NCI-H1105 (cell line): ENCODE measurements around the gene OR51G2.
"Not testable (repeated sequence)": the region's sequence is repeated elsewhere in the genome, so short reads cannot be mapped to it uniquely, and the experiment has no call there.

Experiments used
- DNase-seq: peaks from one replicate; lab custom pipeline; 2025; lab: John Stamatoyannopoulos, UW

OR51G2 gene, protein sequence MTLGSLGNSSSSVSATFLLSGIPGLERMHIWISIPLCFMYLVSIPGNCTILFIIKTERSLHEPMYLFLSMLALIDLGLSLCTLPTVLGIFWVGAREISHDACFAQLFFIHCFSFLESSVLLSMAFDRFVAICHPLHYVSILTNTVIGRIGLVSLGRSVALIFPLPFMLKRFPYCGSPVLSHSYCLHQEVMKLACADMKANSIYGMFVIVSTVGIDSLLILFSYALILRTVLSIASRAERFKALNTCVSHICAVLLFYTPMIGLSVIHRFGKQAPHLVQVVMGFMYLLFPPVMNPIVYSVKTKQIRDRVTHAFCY

DNA sequence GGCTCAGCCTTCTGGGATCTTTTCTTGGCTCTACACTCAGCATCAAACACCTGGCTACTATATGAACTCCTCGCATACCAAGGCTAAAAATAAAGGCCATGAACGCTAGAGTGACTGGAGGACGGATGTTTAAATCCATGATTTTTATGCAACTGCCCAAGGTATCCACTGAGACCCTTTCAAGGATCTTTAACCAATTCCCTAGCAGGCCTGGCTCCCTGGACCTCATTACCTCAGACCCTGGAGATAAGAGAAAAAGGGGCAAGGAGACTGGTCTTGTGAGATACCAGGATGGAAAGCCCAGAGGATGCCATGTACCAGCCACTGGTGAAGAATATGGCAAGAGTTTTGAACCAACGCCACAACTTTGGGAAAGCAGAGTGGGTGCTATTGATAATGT, at the start of gene OR51G2:
Gene OR51G2, minus strand, starts transcription at position 101 of the 400 bp plus-strand sequence. CDS start 3,687 bp downstream, outside the sequence.
- DNase-seq, result no peak

DNA sequence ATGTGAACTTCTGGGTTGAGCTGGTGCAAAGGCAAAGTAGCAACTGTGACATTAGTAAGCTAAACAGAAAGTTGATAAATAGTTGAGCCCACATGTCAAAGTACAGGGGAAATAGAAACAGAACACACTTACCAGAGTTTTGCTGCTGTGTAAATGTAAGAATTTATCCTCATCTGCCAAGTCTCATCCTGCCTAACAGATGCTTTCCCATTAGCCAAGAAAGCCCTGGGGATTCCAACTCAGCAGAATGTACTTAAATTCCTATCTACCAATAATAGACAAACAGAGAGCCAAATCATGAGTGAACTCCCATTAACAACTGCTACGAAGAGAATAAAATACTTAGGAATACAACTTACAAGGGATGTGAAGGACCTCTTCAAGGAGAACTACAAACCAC, 43.7 kb upstream of the OR51G2 start:
- no peak for DNase-seq

- DNase-seq, result no peak
Observed at GRCh38 chr11:4960877-4961276, 41.7 kb upstream of the OR51G2 start.

DNA sequence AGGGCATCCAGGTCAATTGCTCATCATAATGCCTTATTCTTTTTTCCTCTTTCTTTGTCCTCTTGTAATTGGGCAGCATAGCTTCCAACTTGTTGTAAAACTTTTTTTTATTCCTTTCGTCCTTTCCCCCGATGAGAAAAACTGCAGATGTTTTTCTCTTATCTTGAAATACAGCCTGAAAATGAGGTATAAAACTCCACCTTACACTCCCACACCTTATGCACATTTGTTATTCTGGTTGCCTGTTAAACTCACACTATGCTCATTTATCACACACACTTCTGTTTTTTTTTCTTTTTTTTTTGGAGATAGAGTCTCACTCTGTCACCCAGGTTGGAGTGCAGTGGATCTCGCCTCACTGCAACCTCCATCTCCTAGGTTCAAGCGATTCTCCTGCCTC, 38.2 kb upstream of the OR51G2 start:
- DNase-seq, result no peak

DNA sequence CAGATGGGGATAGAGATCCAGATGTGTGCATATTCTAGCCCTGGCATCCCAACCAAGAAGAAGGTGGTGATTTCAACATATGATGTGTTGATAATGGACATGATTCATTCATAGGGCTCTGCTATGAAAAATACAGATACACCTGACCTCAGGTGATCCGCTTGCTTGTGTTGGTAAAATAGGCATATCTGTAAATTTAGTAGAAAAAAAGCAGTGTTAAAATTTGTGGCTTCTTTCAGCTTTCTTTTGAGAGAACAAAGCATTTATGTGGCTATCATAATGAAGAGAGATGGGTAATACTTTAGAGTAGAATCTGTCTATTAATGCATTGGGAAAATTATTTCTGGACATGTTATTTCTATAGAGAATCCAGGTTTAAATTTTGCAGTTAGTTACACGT, 36.5 kb upstream of the OR51G2 start, which contains the start of gene OR51A2:
Gene OR51A2, minus strand, starts transcription at position 101 of the 400 bp plus-strand sequence. Its CDS starts 0 bp downstream, at position 101.
- DNase-seq, result not testable (repeated sequence)

GRCh38 chr11:4947505-4947904, 28.4 kb upstream of the OR51G2 start, which contains the start of gene OR51A4:
Gene OR51A4, minus strand, starts transcription at chr11:4947605. Its CDS starts 505 bp downstream, at chr11:4947100.
- no peak for DNase-seq

DNA sequence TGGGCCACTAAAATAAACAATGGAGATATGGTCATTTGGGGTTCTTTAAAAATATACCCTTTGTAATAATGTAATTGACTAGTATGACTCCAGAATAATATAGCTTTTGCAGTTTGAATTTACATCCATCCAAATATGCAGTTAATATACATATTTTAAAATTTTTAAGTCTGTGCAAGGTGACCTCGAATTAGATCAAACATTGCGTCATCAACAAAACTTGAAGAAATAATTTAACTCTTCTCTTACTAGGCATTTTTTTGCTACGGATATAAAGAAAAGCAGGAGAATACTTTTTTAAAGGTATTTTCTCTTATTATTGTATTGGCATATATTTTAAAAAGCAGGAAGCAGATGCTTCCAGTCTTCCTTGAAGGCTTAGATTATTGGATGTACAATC, 17.6 kb upstream of the OR51G2 start:
- DNase-seq, result no peak

GRCh38 chr11:4932751-4933150, 13.6 kb upstream of the OR51G2 start:
- no peak for DNase-seq

- no peak for DNase-seq
Observed at GRCh38 chr11:4926608-4927007, 7.5 kb upstream of the OR51G2 start.

GRCh38 chr11:4924239-4924638, 5.1 kb upstream of the OR51G2 start, which contains the start of gene OR51G1:
Gene OR51G1, minus strand, starts transcription at chr11:4924339. Its CDS starts 0 bp downstream, at chr11:4924339.
- no peak for DNase-seq

GRCh38 chr11:4922304-4922703, 3.2 kb upstream of the OR51G2 start:
- DNase-seq, result no peak

- no peak for DNase-seq
Observed at GRCh38 chr11:4921796-4922195, 2.6 kb upstream of the OR51G2 start.

- no peak for DNase-seq
Observed at GRCh38 chr11:4916581-4916980, 2.6 kb downstream of the OR51G2 start.

DNA sequence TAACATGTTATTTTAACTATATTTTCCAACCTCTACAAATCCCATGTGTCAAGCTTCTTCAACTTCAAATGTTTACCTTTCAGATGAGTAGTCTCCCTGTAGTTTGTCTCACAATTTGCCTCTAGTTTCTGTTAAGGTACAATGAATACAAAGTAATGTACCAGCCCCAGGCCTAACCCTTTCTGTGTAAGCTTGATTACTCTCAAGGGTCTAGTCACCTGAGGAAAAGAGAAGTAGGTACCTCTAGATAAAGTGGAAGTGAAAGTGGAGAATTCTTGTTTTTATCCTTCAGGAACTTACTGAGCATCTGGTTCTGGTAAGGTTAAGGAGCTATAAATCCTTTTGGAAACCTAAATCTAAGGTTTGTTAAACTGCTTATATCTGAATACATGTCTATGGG, 15.7 kb downstream of the OR51G2 start, which contains the start of gene OR51A7:
Gene OR51A7, plus strand, starts transcription at position 300 of the 400 bp plus-strand sequence. CDS start 3,587 bp downstream, outside the sequence.
- DNase-seq, result no peak

GRCh38 chr11:4891996-4892640, 27.0 kb downstream of the OR51G2 start:
- no peak for DNase-seq

DNA sequence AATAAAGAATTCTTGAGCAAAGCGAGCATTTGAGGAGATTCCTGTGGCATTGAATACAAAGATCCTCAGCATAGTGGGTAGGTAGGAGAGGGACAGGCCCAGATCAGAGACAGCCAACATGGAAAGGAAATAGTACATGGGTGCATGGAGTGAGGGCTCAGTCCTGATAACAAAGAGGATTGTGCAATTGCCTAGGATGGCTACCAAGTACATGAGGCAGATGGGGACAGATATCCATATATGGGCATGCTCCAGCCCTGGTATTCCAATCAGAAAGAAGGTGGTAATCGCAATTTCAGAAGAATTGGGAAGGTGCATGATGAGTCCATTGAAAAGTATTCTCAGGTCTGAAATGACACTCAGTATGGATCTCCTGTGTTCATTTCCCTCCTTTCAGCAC, 28.9 kb downstream of the OR51G2 start:
- no peak for DNase-seq

DNA sequence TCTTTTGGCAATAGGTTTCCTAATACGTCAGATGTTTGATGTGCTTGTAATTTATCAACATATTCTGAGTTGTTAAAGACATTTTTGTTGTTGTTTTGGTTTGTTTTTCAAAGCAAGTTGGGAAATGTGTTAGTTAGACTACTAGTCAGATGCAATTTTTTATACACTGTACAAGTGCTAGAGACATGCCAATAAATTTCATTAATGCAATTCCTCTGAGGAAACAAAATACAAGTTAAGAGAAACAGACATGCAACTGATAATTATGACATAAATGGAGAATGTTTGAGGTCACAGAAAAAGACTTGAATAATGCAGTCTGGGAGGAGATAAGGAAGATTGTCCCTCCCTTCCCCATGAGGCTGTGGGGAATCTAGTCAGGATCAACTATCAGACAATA, 31.6 kb downstream of the OR51G2 start:
- DNase-seq, result no peak

DNA sequence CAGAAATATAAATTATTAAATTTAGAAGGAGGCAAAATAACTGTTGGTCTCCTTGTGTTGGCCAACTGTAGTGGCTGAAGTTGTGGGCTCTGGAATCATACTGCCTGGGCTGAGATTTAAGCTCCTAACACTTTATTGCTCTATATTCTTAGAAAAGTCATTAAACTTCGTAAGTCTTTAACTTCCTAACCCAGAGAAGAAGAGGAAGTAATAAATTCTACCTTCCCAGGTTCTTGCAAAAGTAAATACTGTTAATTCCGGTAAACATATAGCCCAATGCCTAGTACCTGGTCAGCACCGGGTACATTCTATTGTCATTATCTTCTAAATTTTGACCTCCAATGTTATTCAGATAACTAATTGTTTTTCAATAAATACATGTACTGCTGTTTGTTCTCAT, 33.0 kb downstream of the OR51G2 start:
- no peak for DNase-seq

DNA sequence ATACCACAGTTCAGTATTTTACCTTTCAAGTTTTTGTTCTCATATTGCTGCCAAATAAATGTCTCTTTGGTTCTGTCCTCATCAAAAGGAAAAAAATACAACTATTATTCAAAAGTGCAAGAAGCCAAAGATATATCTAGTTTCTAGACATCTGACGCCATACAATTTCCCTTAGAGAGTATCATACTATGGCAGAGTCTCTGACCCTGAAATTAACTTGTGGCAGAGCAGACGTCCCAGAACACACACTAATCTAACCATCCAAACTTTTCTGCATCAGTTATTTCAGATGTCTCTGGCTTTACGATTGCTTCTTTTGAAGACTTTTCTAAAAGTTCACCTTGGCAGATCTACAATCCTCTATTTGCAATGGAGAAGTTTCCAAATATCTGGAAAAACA, 34.8 kb downstream of the OR51G2 start:
- DNase-seq, result no peak

GRCh38 chr11:4882543-4882942, 36.6 kb downstream of the OR51G2 start:
- DNase-seq, result no peak

DNA sequence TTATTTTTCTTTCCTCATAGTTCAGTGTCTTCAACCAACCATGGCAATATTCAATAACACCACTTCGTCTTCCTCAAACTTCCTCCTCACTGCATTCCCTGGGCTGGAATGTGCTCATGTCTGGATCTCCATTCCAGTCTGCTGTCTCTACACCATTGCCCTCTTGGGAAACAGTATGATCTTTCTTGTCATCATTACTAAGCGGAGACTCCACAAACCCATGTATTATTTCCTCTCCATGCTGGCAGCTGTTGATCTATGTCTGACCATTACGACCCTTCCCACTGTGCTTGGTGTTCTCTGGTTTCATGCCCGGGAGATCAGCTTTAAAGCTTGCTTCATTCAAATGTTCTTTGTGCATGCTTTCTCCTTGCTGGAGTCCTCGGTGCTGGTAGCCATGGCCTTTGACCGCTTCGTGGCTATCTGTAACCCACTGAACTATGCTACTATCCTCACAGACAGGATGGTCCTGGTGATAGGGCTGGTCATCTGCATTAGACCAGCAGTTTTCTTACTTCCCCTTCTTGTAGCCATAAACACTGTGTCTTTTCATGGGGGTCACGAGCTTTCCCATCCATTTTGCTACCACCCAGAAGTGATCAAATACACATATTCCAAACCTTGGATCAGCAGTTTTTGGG, 37.2 kb downstream of the OR51G2 start, which contains the start of gene OR51T1:
Gene OR51T1, plus strand, starts transcription at position 41 of the 641 bp plus-strand sequence. Its CDS starts 0 bp downstream, at position 41.
- no peak for DNase-seq

GRCh38 chr11:4881188-4881587, 38.0 kb downstream of the OR51G2 start:
- DNase-seq, result no peak

DNA sequence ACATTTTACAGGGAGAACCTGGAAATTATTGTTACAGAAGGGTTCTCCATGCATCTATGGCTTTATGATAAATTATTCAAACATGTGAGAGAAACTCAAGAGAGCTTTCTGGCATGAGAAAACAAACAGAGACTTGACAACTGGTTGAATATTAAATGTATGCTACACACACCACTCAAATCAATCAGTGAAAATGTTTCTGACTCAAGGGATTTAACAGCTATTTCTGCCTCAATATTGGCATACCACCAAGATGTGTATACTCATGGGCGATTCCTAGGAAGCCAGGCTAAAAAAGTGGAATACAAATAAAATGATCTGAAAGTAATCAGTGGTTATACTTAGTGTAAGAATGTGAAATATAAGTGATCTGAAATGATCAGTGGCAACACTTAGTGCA, 53.3 kb downstream of the OR51G2 start:
- no peak for DNase-seq
